ENCODE measurements around the gene HDAC4.

The HDAC4 gene

DNA sequence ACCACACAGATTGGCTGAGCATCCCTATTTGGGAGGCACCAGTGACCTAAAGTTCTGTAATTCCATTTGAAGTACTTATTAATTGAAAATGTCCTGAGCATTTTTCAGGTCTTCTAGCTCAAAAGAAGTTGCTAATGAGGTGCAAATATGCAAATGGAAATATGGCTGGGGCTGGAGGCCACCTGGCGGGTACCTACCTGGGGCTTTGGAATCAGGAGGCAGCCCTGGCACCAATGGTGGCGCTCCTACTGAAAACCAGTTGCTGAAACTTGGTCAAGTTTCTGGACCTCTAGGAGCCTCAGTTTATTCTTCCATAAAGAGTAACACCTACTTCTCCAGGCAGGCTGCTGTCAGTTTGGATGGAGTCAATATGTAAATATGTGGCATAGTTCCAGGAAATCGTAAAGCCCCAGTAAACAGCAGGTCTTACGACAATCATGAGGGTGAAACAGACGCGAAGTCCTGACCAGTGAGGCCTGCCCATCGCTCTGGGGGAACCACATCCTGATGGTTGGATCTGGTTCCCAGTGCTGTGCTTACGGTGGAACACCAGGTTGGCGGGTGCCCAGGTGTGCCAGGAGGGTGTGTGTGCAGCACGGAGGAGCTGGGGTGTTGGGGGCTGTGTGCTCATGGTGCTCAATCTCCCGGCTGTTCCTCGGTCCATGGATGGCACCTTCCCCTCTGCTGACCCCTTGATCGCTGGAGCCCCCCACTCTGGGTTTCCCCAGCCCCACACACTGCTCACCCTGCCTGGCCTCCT, 366.8 kb downstream of the HDAC4 start:
- no peak for DNase-seq

DNA sequence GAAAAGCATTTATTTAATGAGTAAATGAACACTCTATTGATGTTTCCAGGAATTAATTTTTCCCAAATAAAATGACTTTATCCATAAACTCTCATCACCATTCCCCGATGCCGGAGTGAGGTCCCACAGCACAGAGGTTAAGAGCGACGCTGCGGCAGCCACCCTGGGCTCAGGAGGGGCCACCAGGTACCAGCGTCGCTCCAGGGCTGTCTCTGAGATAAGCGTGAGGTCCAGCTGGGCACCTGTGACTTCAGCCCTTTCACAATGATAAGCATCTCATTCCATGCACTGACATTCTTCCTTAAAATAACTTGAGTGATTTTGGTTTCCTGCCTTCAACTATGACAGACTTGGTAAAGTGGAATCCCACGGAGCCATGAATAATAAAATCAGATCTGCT, 370.9 kb downstream of the HDAC4 start:
- DNase-seq: no peak

DNA sequence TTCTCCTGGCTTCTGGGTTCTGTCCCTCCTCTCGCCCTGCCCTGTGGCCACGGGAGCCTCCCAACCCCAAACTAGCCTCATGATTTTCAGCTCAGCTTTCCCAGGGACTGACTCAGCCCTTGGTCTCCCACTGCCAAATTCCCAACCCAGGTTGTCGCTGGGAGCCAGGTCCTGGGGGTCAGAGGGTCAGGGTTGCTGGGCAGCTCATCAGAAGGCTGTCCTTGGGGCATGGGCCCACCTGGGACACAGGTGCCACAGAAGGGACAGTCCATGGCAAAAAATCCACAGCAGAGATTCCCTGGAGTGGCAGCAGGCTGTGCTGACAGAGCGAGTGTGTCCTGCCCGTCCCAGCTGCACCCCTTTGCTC, 372.6 kb downstream of the HDAC4 start:
- DNase-seq: no peak

GRCh38 chr2:239027391-239028252, 373.2 kb downstream of the HDAC4 start:
- no peak for DNase-seq

DNA sequence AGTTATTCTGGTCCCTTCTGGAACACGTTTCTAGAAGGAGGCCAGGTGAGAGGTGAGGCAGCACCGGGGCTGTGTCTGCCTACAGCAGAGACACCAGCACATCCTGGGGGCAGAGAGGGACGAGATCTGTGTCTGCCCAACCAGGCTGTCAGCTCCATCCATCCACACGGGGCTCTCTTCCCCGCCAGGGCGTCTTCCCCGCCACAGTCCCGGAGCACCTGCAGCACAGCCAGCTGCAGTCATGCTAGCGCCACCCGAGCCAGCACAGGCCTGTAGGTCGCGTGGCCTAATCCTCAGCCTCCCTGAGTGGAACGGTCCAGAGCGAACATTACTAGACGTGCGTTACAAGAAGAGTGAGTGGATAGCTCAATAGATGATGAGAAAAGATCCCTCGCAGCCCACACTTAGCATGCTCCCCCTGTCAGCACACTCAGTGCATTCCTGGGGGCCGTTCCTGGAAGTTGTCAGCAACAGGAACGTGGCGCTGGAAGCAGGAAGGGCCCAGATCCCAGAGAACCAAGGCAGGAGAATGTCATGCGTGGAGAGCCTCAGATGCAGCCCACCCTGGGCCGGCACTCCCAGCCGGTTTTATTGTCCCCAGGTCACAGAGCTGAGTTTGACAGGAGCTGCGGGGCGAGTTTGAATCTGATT, 374.0 kb downstream of the HDAC4 start:
- no peak for DNase-seq

DNA sequence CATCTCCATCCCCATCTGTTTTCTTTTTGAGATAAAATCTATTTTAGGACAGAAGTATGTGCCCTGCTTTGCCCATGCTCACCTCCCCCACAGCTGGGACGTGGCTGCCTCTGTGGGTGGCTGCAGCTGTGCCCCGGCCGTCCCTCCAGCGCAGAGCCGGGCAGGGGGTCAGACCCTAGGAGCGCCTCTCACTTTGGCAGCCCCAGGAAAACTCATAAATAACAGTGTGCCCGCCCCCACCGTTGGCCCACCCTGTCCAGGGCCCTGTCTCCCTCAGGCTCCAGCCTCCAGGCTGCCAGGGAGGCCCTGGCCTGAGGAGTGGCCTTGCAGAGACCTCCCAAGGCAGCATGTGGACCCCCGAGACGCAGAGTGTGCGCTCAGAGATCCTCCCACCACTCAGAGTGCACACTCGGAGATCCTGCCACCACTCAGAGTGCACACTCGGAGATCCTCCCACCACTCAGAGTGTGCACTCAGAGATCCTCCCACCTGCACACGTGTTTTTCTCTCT, 374.8 kb downstream of the HDAC4 start:
- DNase-seq: no peak

GRCh38 chr2:239025096-239025801, 375.6 kb downstream of the HDAC4 start:
- no peak for DNase-seq

DNA sequence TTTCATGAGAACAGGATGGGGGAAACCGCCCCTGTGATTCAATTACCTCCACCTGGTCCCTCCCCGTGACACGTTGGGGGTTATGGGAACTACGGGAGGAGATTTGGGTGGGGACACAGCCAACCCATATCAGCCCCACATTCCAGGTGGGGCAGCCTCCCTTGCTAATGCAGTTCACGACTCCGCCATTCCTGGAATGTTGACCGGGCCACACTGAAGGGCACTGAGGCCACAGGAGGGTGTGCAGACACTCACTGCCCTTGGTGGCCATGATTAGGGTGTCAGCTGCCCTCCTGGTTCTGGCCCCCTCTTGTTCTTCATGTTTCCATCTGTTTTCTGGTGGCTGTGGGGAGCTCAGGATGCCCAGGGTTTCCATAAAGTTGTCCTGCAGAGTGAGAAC, 376.6 kb downstream of the HDAC4 start:
- no peak for DNase-seq

DNA sequence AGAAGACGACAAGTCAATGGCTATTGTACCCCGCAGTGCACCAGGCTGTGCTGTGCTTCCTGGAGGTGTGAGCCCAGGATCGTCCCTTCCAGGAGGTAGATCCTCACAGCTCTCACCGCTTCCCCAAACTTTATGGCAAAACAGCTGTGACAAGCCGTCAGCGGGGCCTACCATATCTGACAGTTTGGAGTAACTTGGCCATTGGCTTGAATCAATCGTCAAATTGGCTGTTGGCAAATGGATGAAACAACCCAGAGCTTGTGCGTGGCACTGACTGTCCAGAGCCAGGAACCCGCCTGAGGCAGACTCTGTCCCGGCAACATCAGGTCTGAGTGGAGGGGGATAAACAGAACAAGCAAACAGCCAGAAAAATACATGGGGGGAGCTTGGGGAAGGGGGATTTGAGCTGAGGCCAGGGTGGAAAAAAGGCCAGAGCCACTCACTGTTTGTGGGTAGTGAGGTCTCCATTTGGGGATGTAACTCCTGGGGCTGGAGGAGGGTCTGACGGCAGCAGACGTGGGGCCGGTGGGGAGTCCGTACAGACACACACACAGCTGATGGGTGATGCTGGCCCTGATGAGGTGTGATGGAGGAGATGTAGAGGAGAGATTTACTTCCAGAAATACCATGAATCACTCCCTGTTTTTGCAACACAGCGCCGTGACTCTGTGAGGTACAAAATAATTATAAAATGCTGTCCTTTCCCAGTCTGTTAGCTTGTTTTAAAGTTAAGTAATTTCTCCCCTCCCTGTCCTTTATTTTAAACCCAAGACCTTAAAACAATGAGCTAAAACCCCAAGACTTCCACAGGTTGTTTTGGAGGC, 378.2 kb downstream of the HDAC4 start:
- no peak for DNase-seq

GRCh38 chr2:239021651-239022436, 379.0 kb downstream of the HDAC4 start:
- DNase-seq: no peak

DNA sequence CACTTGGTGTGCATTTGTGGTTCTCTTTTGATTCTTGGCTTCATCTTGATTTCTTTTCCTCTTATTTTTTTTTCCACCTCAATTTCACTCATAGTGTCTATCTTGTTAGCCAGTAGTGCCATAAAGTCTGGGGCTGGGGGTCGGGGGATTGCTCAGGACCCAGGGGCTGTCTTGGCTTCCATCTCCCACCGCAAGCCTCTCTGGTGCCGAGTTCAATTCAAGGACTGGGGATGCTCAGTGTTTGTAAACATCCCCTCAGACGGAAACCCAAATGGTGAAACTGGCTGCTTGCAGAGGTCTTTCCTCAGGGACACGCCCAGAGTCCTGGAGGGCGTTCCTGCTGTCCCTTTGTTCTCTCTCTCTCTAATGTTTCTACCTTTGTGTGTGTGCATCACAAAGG, 379.6 kb downstream of the HDAC4 start:
- DNase-seq: no peak

GRCh38 chr2:239020541-239021041, 380.2 kb downstream of the HDAC4 start:
- no peak for DNase-seq

DNA sequence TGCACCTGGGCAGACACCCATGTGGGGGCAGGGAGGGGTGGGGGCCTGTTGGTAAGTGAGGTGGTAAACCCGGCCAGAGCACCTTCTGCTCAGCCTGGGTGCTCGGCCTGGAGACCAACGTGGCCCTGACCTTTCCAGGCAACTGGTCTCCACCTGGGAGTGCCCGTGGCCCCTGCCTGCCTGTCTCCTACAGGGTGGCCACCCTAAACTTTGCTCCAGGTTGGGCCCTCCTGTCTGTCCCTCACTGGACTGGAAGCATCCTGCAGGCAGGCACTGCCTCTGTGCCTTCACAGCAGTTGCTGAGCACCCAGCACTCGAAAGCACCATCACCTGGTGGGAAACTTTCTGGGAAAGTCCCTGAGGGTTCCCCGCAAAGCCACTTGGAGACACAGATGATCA, 381.6 kb downstream of the HDAC4 start:
- no peak for DNase-seq

DNA sequence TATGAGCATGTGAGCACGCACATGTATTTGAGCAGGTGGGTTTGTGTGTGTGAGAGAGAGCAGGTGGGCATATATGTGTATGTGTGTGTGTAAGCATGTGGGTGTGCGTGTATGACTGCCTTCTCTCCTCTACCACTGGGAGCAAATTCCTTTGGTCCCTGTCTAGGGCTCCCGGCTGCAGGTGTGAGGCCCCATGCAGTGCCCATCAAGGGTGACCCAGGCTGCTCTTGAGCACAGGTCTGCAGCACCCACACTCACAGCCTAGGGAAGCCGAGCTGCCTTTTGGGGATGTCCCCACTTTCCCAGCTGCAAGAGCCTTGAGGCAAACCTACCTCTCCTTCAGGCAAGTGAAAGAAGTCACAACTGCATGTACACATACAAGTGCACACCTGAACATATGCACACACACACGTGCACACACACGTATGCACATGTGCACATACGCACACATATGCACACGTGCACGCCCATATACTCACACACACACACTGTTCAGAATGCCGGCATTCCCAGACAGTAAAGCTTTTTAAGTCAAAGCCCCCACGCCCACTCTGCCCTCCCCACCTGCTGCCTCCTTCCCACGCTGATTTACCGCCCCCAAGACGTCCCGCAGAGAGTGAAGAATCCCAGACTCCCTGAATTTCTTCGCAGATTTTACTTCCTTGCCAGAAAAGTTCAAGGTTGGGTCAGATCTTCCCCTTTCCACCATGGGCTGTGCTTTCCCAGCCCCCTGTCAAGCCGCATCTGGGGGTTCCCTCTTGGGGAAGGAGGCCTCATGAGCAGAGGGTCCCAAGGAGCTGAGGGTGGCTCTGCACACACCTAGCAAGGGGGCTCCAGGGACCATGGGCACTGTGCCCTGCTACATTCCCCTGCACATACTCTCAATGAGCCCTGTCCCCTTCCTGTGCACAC, 382.3 kb downstream of the HDAC4 start:
- DNase-seq: no peak

DNA sequence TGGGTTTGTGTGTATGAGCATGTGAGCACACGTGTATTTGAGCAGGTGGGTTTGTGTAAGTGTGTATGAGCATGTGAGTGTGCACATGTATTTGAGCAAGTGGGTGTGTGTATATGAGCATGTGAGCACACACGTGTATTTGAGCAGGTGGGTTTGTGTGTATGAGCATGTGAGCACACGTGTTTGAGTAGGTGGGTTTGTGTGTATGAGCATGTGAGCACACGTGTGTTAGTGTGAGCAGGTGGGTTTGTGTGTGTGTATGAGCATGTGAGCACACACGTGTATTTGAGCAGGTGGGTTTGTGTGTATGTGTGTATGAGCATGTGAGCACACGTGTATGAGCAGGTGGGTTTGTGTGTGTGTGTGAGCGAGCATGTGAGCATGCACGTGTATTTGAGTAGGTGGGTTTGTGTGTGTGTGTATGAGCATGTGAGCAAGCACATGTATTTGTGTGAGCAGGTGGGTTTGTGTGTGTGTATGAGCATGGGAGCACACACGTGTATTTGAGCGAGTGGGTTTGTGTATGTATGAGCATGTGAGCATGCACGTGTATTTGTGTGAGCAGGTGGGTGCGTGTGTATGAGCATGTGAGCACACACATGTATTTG, 383.2 kb downstream of the HDAC4 start:
- no peak for DNase-seq

GRCh38 chr2:239015901-239016675, 384.7 kb downstream of the HDAC4 start:
- no peak for DNase-seq

GRCh38 chr2:239015218-239015900, 385.5 kb downstream of the HDAC4 start:
- no peak for DNase-seq
